Caco-2 (cell line): Measurements from ENCODE around the gene TNFRSF4. TPM values are rescaled to one million over a fixed set of nuclear protein-coding genes. Genes with fewer than 3 reads are reported as not detected.

Source experiments
- BruUV-seq: library from RNA; stranded (reverse); fragments of 400-500 nt; replicated peaks from 2 replicates; lab custom pipeline; 2021; lab: Mats Ljungman, UMichigan
- CTCF ChIA-PET: fragments of 300-600 bp; sonication (Branson Sonifier 250); formaldehyde crosslinking; loops from one replicate; lab custom pipeline; 2022; ENCODE audit warnings: antibody characterized with exemption; lab: Charles Lee
- POLR2A ChIA-PET: fragments of 300-600 bp; sonication (Branson Sonifier 250); formaldehyde crosslinking; loops from one replicate; lab custom pipeline; 2022; ENCODE audit warnings: antibody characterized with exemption; lab: Charles Lee
- DNase-seq, 2 experiments: peaks; one replicate each; pipeline versions ENCODE4 v3.0.0 to v3.0.0-alpha.2; 2020 to 2022
- H3K27me3 ChIP-seq: replicated peaks from 2 replicates; pipeline ENCODE4 v1.6.0; 2011; ENCODE audit warnings: low read length; ENCODE audit not compliant: control insufficient read depth, insufficient read depth
- H3K36me3 ChIP-seq: 2 replicates; pipeline ENCODE4 v1.5.1; 2011; ENCODE audit warnings: low read length; ENCODE audit not compliant: control insufficient read depth, insufficient read depth
- H3K4me1 ChIP-seq: fragments of 250-450 bp; sonication (Bioruptor Pico); 2 replicates; pipeline ENCODE4 v1.5.1; 2020; ENCODE audit warnings: mild to moderate bottlenecking
- H3K4me3 ChIP-seq: 2 replicates; pipeline ENCODE4 v1.5.1; 2011; ENCODE audit warnings: low read depth, mild to moderate bottlenecking, control low read depth, low read length
- H3K9me3 ChIP-seq: fragments of 250-450 bp; sonication (Bioruptor Pico); 2 replicates; pipeline ENCODE4 v1.5.1; 2020; ENCODE audit warnings: mild to moderate bottlenecking, moderate library complexity
- H3K27ac Mint-ChIP-seq: one replicate; pipeline ENCODE4 v1.8.0; 2022; ENCODE audit warnings: mixed read lengths; ENCODE audit not compliant: unreplicated experiment
- H3K27me3 Mint-ChIP-seq: one replicate; pipeline ENCODE4 v1.8.0; 2022; ENCODE audit warnings: mixed read lengths; ENCODE audit not compliant: insufficient read depth, unreplicated experiment
- H3K36me3 Mint-ChIP-seq: one replicate; pipeline ENCODE4 v1.8.0; 2022; ENCODE audit warnings: mild to moderate bottlenecking, mixed read lengths; ENCODE audit not compliant: insufficient read depth, unreplicated experiment
- H3K4me1 Mint-ChIP-seq: one replicate; pipeline ENCODE4 v1.8.0; 2022; ENCODE audit warnings: low read depth, mixed read lengths; ENCODE audit not compliant: unreplicated experiment
- H3K4me3 Mint-ChIP-seq: one replicate; pipeline ENCODE4 v1.8.0; 2022; ENCODE audit warnings: mild to moderate bottlenecking, moderate library complexity, mixed read lengths; ENCODE audit not compliant: unreplicated experiment
- H3K9me3 Mint-ChIP-seq: one replicate; pipeline ENCODE4 v1.8.0; 2022; ENCODE audit warnings: mixed read lengths; ENCODE audit not compliant: unreplicated experiment
- intact Hi-C: fragments of 100-400 bp; cut with micrococcal nuclease; formaldehyde crosslinking; loops from one replicate; pipeline ENCODE4 v1.10.0; 2022; ENCODE audit not compliant: unreplicated experiment
- total RNA-seq: library from RNA; stranded (reverse); gene quantifications from 2 replicates; pipeline ENCODE4 v1.2.3, GENCODE V29; 2022
- TF ChIP-seq, protein P1 (sequence below), 2 experiments: fragments of 200-600 bp in 1 of 2; IDR thresholded peaks; 1 replicate in 1 of 2; 2 replicates in 1 of 2; pipeline versions ENCODE4 v1.5.1 to v1.8.0; 2011 to 2022; ENCODE audit warnings: antibody characterized with exemption in 1 of 2, control low read depth in 1 of 2, inconsistent platforms in 1 of 2, low read depth in 1 of 2, low read length in 1 of 2, mild to moderate bottlenecking in 1 of 2, moderate library complexity in 1 of 2; ENCODE audit not compliant: insufficient read depth in 1 of 2, severe bottlenecking in 1 of 2, unreplicated experiment in 1 of 2

Gene TNFRSF4
- total RNA-seq, 1 experiment from 2014 or later, result not detected

DNA sequence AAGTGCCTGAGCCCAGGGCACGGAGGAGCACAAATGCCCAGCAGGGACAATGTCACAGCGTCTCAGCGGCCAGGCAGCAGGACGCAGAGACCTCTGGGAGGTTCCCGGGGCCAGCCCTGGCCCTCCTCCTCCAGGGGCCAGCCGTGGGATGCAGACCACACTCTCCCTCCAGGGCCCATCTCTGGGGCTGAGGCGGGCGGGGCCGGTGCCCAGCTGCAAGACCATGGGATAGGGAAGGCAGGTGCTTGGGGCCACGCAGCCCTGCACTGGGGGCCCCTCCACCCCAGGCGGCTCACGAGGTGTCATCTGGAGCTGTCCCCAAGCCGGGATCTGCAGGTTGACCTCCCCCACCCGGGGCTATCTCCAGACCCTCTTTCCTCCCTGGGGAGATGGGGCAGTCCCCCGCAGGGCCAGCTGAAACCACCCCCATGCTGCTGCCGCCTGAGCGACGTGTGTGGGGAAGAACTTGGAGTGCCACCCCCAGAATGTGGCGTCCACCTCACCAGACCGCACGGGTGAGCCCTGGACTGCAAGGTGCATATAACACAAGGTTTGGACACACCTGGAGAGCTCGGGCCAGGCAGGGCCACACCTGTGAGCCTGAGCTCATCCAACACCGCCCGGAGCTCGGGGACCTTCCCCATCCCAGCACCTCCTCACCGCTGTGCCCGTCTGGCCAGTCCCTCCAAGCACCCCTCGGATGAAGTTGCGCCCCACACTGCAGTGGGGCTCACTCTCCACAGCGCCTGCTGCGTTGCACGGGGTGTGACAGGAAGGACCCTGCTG, 44.3 kb downstream of the TNFRSF4 start:
- Mint-ChIP-seq H3K27ac (no peak overlapping the region), H3K27me3 (no peaks in the 10 kb centered on the region), H3K4me1 (no peaks in the 10 kb centered on the region), H3K36me3 (peaks cover 35% of the 10 kb centered on the region), H3K9me3 (no peaks in the 10 kb centered on the region), H3K4me3 (no peak overlapping the region)
- ChIA-PET POLR2A (no interaction called here), CTCF (no interaction called here)
- no peaks in the 10 kb centered on the region for H3K9me3 ChIP-seq
- peaks cover 9% of the 10 kb centered on the region for H3K4me1 ChIP-seq
- peak in 1 of 2 experiments; percentile 30 for DNase-seq
- TF ChIP-seq, protein P1, sequence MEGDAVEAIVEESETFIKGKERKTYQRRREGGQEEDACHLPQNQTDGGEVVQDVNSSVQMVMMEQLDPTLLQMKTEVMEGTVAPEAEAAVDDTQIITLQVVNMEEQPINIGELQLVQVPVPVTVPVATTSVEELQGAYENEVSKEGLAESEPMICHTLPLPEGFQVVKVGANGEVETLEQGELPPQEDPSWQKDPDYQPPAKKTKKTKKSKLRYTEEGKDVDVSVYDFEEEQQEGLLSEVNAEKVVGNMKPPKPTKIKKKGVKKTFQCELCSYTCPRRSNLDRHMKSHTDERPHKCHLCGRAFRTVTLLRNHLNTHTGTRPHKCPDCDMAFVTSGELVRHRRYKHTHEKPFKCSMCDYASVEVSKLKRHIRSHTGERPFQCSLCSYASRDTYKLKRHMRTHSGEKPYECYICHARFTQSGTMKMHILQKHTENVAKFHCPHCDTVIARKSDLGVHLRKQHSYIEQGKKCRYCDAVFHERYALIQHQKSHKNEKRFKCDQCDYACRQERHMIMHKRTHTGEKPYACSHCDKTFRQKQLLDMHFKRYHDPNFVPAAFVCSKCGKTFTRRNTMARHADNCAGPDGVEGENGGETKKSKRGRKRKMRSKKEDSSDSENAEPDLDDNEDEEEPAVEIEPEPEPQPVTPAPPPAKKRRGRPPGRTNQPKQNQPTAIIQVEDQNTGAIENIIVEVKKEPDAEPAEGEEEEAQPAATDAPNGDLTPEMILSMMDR (IDR thresholded peaks at IDR 0.05; ENCODE audit: insufficient read depth in 1 of 2, low read depth in 1 of 2, low read length in 1 of 2, severe bottlenecking in 1 of 2, unreplicated experiment in 1 of 2), result no peak
- H3K27me3 ChIP-seq, result no peaks in the 10 kb centered on the region
- no peak overlapping the region for H3K4me3 ChIP-seq
- no TSS peak for BruUV-seq
- intact Hi-C loops, result no loop called here
- no peaks in the 10 kb centered on the region; the same call in 1 of the 2 replicates for H3K36me3 ChIP-seq

DNA sequence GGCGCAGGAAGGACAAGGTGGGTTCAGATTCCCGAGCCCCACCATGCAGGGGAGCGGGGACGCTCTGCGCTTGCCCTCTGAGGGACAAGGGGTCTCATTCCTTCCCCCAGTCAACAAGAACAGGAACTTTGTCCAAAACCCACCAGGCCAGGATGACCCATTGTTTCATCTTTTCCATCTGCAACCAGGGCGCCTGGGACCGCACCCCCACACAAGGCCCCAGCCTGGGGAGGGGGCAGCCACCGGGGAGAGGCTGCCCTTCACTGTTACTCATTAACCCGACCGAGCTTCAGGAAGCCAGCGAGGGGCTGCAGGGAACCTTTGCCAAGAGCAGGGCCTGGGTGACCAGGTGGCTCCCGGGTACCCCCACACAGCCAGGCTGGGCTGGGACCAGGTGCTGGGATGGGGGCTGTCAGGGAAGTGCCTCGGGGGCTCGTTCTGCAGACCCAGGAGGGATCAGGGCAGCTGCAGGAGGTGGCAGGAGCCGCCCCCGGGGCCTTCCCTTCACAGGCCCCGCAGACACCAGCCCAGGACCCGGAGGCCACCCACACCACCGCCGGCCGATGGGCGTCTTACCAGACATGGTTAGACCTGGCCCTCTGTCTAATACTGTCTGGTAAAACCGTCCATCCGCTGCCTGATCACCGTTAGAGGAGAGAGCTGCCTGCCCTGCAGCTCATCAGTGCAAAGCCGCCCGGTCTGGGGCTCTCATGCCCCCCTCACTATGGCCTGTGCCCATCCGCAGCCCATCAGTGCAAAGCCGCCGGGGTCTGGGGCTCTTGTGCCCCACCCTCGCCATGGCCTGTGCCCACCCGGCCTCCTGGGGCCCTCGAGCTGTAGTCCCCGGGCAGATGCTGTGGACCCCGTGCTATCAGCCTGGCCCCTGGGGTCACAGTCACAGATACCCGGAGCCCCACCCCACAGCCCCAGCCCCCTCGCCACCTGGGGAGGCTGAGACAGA, 45.2 kb downstream of the TNFRSF4 start:
- DNase-seq, result peak in 1 of 2 experiments; percentile 29
- BruUV-seq, result no TSS peak

More for the DNA sequence above, 45.2 kb downstream of the TNFRSF4 start:
- TF ChIP-seq, protein P1 (IDR thresholded peaks at IDR 0.05; ENCODE audit: insufficient read depth in 1 of 2, low read depth in 1 of 2, low read length in 1 of 2, severe bottlenecking in 1 of 2, unreplicated experiment in 1 of 2), result no peak
- H3K9me3 ChIP-seq, result no peaks in the 10 kb centered on the region
- H3K27me3 ChIP-seq, result no peaks in the 10 kb centered on the region
- H3K4me3 ChIP-seq, result no peak overlapping the region
- Mint-ChIP-seq H3K27ac (no peak overlapping the region), H3K9me3 (no peaks in the 10 kb centered on the region), H3K4me3 (no peak overlapping the region), H3K4me1 (no peaks in the 10 kb centered on the region), H3K36me3 (peaks cover 43% of the 10 kb centered on the region), H3K27me3 (no peaks in the 10 kb centered on the region)
- ChIA-PET POLR2A (no interaction called here), CTCF (no interaction called here)
- no peaks in the 10 kb centered on the region; the same call in 1 of the 2 replicates for H3K36me3 ChIP-seq
- intact Hi-C loops, result no loop called here
- peaks cover 9% of the 10 kb centered on the region for H3K4me1 ChIP-seq
